ENCODE measurements around the gene FOXL2.

FOXL2 gene

GRCh38 chr3:138943724-138944653, 2.9 kb downstream of the FOXL2 start:
- H3K4me3 ChIP-seq (ENCODE audit: low read length): no peak overlapping the region
- H3K36me3 ChIP-seq (ENCODE audit: control insufficient read depth, insufficient read depth, low read length): no peaks in the 10 kb centered on the region
- no peaks in the 10 kb centered on the region for H3K4me1 ChIP-seq (ENCODE audit: control insufficient read depth, insufficient read depth, low read length)
- H3K9ac ChIP-seq (ENCODE audit: low read length): no peak overlapping the region
- H3K27ac ChIP-seq (ENCODE audit: low read depth, low read length): no peak overlapping the region
- H3K27me3 ChIP-seq (ENCODE audit: control insufficient read depth, insufficient read depth, low read length): peaks cover 66% of the 10 kb centered on the region

- no peak overlapping the region for H3K9ac ChIP-seq (ENCODE audit: low read length)
- no peaks in the 10 kb centered on the region for H3K36me3 ChIP-seq (ENCODE audit: control insufficient read depth, insufficient read depth, low read length)
- peaks cover 2% of the 10 kb centered on the region for H3K4me1 ChIP-seq (ENCODE audit: control insufficient read depth, insufficient read depth, low read length)
- H3K27me3 ChIP-seq (ENCODE audit: control insufficient read depth, insufficient read depth, low read length): peaks cover 66% of the 10 kb centered on the region
- H3K27ac ChIP-seq (ENCODE audit: low read depth, low read length): no peak overlapping the region
- H3K4me3 ChIP-seq (ENCODE audit: low read length): no peak overlapping the region
These were observed 3.9 kb downstream of the FOXL2 start for GRCh38 chr3:138942861-138943623.

- Histone ChIP-seq H3K27ac (ENCODE audit: low read depth, low read length) (no peak overlapping the region), H3K4me3 (ENCODE audit: low read length) (no peak overlapping the region), H3K27me3 (ENCODE audit: control insufficient read depth, insufficient read depth, low read length) (peaks cover 66% of the 10 kb centered on the region), H3K9ac (ENCODE audit: low read length) (no peak overlapping the region), H3K4me1 (ENCODE audit: control insufficient read depth, insufficient read depth, low read length) (peaks cover 2% of the 10 kb centered on the region), H3K36me3 (ENCODE audit: control insufficient read depth, insufficient read depth, low read length) (no peaks in the 10 kb centered on the region)
These were observed 4.7 kb downstream of the FOXL2 start for GRCh38 chr3:138942271-138942670.

GRCh38 chr3:138941259-138941885, 5.6 kb downstream of the FOXL2 start:
- H3K27ac ChIP-seq (ENCODE audit: low read depth, low read length): no peak overlapping the region
- no peaks in the 10 kb centered on the region for H3K36me3 ChIP-seq (ENCODE audit: control insufficient read depth, insufficient read depth, low read length)
- no peak overlapping the region for H3K9ac ChIP-seq (ENCODE audit: low read length)
- no peak overlapping the region for H3K4me3 ChIP-seq (ENCODE audit: low read length)
- H3K4me1 ChIP-seq (ENCODE audit: control insufficient read depth, insufficient read depth, low read length): peaks cover 7% of the 10 kb centered on the region
- H3K27me3 ChIP-seq (ENCODE audit: control insufficient read depth, insufficient read depth, low read length): peaks cover 74% of the 10 kb centered on the region

GRCh38 chr3:138940446-138940845, 6.5 kb downstream of the FOXL2 start:
- H3K4me1 ChIP-seq (ENCODE audit: control insufficient read depth, insufficient read depth, low read length): peaks cover 10% of the 10 kb centered on the region

GRCh38 chr3:138939561-138940241, 7.2 kb downstream of the FOXL2 start:
- no peak overlapping the region for H3K9ac ChIP-seq (ENCODE audit: low read length)
- no peak overlapping the region for H3K4me3 ChIP-seq (ENCODE audit: low read length)
- H3K4me1 ChIP-seq (ENCODE audit: control insufficient read depth, insufficient read depth, low read length): peaks cover 10% of the 10 kb centered on the region
- H3K27me3 ChIP-seq (ENCODE audit: control insufficient read depth, insufficient read depth, low read length): peaks cover 73% of the 10 kb centered on the region
- H3K36me3 ChIP-seq (ENCODE audit: control insufficient read depth, insufficient read depth, low read length): no peaks in the 10 kb centered on the region
- no peak overlapping the region for H3K27ac ChIP-seq (ENCODE audit: low read depth, low read length)

More at GRCh38 chr3:138940446-138940845, 6.5 kb downstream of the FOXL2 start:
- H3K27ac ChIP-seq (ENCODE audit: low read depth, low read length): no peak overlapping the region
- H3K27me3 ChIP-seq (ENCODE audit: control insufficient read depth, insufficient read depth, low read length): peaks cover 78% of the 10 kb centered on the region
- H3K4me3 ChIP-seq (ENCODE audit: low read length): no peak overlapping the region
- H3K36me3 ChIP-seq (ENCODE audit: control insufficient read depth, insufficient read depth, low read length): no peaks in the 10 kb centered on the region
- no peak overlapping the region for H3K9ac ChIP-seq (ENCODE audit: low read length)

- peaks cover 68% of the 10 kb centered on the region for H3K27me3 ChIP-seq (ENCODE audit: control insufficient read depth, insufficient read depth, low read length)
- H3K9ac ChIP-seq (ENCODE audit: low read length): no peak overlapping the region
These were observed 7.9 kb downstream of the FOXL2 start for GRCh38 chr3:138938877-138939560.

GRCh38 chr3:138938056-138938876, 8.7 kb downstream of the FOXL2 start:
- no peak overlapping the region for H3K4me3 ChIP-seq (ENCODE audit: low read length)
- H3K27me3 ChIP-seq (ENCODE audit: control insufficient read depth, insufficient read depth, low read length): peaks cover 65% of the 10 kb centered on the region
- no peak overlapping the region for H3K9ac ChIP-seq (ENCODE audit: low read length)
- peaks cover 10% of the 10 kb centered on the region for H3K4me1 ChIP-seq (ENCODE audit: control insufficient read depth, insufficient read depth, low read length)
- H3K27ac ChIP-seq (ENCODE audit: low read depth, low read length): no peak overlapping the region
- H3K36me3 ChIP-seq (ENCODE audit: control insufficient read depth, insufficient read depth, low read length): no peaks in the 10 kb centered on the region

More at GRCh38 chr3:138938877-138939560, 7.9 kb downstream of the FOXL2 start:
- peaks cover 10% of the 10 kb centered on the region for H3K4me1 ChIP-seq (ENCODE audit: control insufficient read depth, insufficient read depth, low read length)
- H3K4me3 ChIP-seq (ENCODE audit: low read length): no peak overlapping the region
- no peaks in the 10 kb centered on the region for H3K36me3 ChIP-seq (ENCODE audit: control insufficient read depth, insufficient read depth, low read length)
- no peak overlapping the region for H3K27ac ChIP-seq (ENCODE audit: low read depth, low read length)

- Histone ChIP-seq H3K27ac (ENCODE audit: low read depth, low read length) (no peak overlapping the region), H3K4me3 (ENCODE audit: low read length) (no peak overlapping the region), H3K36me3 (ENCODE audit: control insufficient read depth, insufficient read depth, low read length) (no peaks in the 10 kb centered on the region), H3K9ac (ENCODE audit: low read length) (no peak overlapping the region), H3K4me1 (ENCODE audit: control insufficient read depth, insufficient read depth, low read length) (peaks cover 10% of the 10 kb centered on the region), H3K27me3 (ENCODE audit: control insufficient read depth, insufficient read depth, low read length) (peaks cover 60% of the 10 kb centered on the region)
These were observed 9.3 kb downstream of the FOXL2 start for GRCh38 chr3:138937690-138938055.

GRCh38 chr3:138936741-138937689, 9.9 kb downstream of the FOXL2 start:
- Histone ChIP-seq H3K4me3 (ENCODE audit: low read length) (peak overlapping the region; percentile 35), H3K27me3 (ENCODE audit: control insufficient read depth, insufficient read depth, low read length) (peaks cover 55% of the 10 kb centered on the region), H3K36me3 (ENCODE audit: control insufficient read depth, insufficient read depth, low read length) (no peaks in the 10 kb centered on the region), H3K4me1 (ENCODE audit: control insufficient read depth, insufficient read depth, low read length) (peaks cover 10% of the 10 kb centered on the region), H3K27ac (ENCODE audit: low read depth, low read length) (no peak overlapping the region), H3K9ac (ENCODE audit: low read length) (no peak overlapping the region)
